Measurements from ENCODE around the gene PKNOX2.
"Not testable (repeated sequence)": the region's sequence is repeated elsewhere in the genome, so short reads cannot be mapped to it uniquely, and the experiment has no call there.

The PKNOX2 gene

DNA sequence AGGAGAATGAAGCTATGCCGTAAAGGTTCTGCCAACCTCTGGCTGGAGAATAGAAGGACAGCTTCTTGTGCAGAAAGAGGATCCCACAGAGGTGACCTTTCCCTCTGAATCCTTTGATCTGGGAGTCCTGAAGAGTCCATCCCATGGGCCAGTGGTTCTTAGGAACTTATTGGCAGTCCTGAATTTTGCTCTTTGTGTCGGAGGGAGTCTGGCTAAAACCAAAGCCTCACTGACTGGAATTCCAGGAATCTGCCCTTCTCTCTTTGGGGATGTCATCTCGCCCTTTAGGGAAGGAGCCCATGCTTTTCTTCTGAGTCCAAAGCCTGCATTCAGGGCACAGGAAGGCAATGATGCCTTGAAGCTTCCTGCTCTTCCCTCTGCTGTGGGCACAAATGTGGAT lies 45.5 kb downstream of the PKNOX2 start:
- no peak for DNase-seq

GRCh38 chr11:125211191-125211947 lies 46.8 kb downstream of the PKNOX2 start:
- no peak for DNase-seq

DNA sequence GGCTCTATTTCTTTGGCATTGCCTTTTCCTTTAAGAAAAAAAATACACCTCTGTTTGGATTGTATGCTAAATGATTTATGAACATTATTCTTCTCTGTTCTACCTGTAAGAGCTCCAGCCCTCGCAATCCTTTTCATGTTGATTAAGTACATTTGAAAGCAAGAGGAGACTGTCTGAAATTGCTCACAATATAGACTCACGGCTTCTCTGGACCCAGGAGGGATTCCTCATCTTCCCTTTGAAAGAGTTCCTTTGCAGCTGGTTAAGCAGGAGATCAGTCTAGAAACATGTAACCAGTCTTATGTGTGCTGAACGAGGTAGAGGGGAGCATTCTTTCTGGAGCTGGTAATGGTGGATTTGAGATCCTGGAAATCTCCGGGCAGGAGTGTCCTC lies 47.4 kb downstream of the PKNOX2 start:
- DNase-seq, result no peak

DNA sequence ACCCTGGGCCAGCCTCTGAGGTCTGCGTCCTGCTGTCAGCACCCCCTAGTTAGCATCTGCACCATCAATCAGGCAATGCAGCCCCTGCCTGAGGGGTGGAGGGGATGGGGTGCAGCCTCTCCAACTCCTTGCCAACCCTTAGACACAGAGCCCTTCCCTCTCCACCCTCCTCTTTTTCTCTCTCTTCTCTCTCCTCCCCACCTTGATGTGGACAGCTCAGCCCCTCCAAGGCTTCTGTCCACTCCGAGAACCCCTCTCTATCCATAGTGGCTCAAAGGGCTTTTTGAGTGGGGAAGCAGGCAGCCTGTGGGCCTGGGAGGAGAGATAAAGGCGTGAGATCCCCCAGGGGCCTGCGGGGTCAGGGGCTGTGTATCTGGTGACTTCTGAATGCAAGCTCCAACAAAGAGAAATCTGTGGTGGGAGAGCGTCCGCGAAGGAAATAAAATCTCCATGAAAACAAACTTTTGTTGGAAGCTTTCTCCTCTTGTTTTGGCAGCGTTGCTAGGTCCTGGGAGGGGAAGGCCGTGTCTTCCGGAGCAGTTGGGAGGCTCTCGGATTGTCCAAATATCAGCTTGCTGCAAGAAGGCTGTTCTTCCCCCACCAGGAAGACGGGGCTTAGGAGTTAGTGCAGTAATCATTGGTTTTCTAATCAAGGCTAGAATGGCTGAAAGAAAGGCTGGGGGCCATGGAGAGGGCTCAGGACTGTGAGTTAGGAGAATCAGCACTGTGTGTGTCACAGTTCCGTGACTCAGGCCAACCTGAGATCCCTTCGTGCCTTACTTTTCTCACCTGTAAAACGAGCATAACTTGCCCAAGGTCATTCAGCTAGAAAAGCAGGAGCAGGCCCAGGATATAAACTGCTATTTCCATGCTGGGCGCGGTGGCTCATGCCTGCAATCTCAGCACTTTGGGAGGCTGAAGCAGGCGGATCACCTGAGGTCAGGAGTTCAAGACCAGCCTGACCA lies 50.3 kb downstream of the PKNOX2 start:
- no peak for DNase-seq

DNA sequence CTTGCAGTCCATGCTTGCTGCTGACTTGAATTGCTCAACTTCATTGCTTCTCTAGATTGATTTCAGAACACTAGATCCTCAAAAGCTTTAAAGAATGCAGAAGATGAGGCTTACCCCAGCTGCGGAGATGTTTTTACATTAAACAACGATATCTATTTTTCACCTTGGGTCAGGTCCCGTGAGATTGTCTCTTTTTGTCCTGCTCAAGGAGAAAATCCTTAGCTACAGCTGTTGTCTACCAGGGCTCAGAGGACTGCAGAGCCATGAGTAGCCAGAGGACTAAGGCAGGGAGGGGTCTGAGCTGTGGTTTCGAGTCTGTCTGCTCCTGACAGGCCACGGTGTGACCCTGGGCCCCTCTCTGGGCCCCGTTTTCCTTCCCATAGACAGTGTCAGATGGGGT lies 51.4 kb downstream of the PKNOX2 start:
- DNase-seq, result no peak

DNA sequence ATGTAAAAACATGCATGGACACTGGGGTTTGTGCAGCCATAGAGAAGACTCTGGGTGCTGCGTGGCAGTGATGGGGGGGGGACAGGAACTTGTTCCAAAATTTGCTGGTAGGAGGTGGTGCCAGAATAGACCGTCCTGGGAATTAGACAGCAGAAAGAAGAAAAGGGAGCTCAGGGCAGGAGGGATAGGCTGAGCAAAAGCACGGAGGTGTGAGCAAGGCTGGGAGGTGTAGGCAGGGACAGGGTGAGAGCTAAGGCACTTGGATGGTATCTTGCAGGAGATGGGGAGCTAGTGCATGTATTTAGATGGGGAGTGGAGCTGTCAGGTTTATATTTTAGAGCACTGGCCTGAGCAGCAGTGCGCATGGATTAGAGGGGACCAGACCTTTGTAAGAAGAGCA lies 53.8 kb downstream of the PKNOX2 start:
- no peak for DNase-seq

- no peak for DNase-seq
These were observed 56.9 kb downstream of the PKNOX2 start for GRCh38 chr11:125221461-125221860.

GRCh38 chr11:125222494-125222893 lies 57.9 kb downstream of the PKNOX2 start:
- DNase-seq, result no peak

- not testable (repeated sequence) for DNase-seq
These were observed 58.6 kb downstream of the PKNOX2 start for GRCh38 chr11:125223161-125223560.

DNA sequence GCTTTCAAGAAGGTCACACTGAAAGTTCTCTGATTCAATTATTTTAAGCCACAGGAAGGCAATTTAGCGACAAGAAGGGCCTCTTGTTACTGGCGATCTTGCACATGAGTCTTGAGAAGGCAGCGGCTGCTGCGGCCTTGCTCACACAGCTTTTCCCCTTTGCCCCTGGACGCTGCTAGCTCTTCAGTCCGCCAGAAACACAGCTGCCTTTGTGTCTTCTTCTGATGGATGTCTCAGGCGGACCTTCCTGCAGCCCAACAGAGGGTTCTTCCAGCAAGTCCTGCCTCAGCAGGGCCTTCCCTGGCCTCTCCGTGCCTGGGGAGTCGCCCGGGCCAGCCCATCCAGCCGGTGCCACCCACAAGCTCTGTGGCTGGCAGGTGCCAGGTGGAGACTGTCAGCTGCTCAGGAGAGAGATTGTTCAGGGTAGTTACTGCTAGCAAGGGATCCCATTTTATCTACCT lies 59.4 kb downstream of the PKNOX2 start:
- DNase-seq, result no peak

DNA sequence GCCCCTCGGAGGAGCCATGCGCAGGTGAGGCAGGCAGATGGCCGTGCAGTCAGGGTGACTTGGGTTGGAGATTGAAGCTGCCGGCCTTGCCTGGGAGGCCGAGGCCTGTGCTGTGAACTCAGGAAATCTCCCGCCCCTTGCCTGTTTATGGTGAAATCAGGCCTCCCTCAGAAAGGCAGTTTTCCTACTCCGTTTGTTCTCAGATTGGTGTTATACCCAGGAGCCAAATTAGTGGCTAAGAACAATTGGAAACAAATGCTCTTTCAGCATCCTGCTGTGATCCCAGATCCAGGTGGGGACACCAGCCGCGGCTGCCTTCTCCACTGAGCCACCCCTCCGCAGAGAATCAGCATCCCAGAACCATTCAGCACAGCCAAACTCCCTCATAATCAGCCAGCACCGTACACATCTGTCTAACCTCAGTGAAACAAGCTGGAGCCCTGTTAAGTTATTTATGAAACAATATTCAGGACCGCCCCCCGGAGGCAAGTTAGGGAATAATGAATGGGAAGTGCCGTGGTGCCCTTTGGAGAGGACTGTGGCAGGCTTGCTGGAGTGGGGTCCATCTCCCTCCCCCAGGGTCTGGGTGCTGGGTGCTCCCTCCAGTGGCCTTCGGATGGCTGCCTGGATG lies 60.0 kb downstream of the PKNOX2 start:
- no peak for DNase-seq

DNA sequence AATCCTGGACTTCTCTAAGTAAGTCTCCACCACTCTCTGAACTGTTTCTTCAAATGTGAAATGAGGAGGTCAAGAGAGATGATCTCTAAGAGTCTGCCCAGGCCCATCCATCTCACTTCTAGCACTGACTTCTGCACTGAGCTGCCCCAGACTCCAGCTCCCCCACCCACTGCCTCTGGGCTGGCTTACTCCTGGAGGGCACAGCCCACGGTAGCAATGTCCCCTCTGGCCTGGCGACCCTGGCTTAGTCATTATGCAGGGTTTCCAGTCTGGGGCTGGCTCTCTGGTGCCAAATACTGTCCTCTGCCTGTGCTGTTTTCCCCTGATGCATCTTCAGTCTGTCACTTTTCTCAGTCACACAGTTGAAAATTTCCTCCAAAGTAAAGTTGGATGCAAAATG lies 60.9 kb downstream of the PKNOX2 start:
- DNase-seq, result no peak

- no peak for DNase-seq
These were observed 61.5 kb downstream of the PKNOX2 start for GRCh38 chr11:125226031-125226430.

- DNase-seq, result no peak
These were observed 62.2 kb downstream of the PKNOX2 start for GRCh38 chr11:125226706-125227105.

GRCh38 chr11:125227151-125227550 lies 62.6 kb downstream of the PKNOX2 start:
- DNase-seq, result no peak

- no peak for DNase-seq
These were observed 63.9 kb downstream of the PKNOX2 start for GRCh38 chr11:125228445-125228844.

DNA sequence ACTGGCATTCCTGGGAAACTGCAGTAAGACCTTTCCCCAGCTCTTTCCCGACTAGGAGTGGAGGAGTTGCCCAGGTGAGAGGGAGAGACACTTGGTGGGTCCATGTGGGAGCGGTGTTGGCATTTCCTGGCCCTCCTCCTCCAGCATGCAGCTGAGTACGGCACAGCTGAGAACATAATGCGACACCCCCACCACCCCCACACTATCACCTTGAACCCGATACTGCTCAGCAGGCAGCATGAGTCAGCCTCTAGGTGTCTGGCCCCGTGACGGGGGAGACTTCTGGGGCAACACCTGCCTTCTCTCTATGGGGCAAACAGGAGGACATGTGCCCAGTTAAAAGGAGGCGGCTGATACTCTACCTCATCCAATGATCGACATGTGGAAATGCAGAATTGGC lies 64.4 kb downstream of the PKNOX2 start:
- DNase-seq, result no peak

DNA sequence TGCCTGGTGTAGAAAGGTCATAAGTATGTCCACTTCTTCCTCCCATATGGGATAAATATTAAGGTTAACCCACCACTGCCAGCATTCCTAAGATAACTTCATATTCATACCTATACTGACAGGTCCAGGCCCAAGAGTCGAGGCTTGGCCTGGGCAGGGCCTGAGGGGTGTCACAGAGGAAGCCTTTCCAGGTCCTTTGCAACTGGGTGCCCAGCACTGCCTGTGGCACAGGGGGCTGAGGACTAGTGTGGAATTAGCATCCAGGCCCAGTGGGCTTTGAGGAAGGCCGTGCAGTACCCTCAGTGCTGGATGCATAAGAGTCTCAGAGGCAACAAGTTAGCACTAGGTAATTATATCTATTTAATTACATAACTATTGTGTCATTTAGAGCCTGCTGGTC lies 65.4 kb downstream of the PKNOX2 start:
- no peak for DNase-seq

- DNase-seq, result no peak
These were observed 68.6 kb downstream of the PKNOX2 start for GRCh38 chr11:125233116-125233515.

- no peak for DNase-seq
These were observed 69.3 kb downstream of the PKNOX2 start for GRCh38 chr11:125233736-125234275.

- DNase-seq, result no peak
These were observed 70.5 kb downstream of the PKNOX2 start for GRCh38 chr11:125235071-125235471.

- DNase-seq, result no peak
These were observed 71.7 kb downstream of the PKNOX2 start for GRCh38 chr11:125236072-125236825.
